ENCODE measurements around the gene PRDM11.

The PRDM11 gene

DNA sequence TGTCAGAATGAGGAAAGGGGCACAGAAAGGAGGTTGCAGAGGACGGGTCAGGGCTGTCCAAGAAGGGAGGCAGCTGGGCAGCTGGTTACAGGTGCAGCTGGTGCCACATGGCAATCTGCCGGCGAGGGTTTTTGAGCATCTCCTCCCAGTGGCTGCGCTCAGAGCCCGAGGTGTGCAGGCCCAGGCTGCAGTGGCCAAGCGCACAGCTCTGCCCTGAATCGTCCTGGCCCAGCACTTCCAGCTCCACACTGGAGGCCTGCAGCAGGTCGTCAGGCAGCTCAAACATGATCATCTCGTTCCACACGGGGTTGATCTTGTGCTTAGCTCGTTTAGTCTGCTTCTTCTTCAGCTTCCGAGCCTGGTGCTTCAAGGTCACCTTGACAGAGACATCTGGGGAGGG is 97.5 kb downstream of the PRDM11 start:
- H3K9ac ChIP-seq, result no peak overlapping the region
- TF ChIP-seq, protein P1, sequence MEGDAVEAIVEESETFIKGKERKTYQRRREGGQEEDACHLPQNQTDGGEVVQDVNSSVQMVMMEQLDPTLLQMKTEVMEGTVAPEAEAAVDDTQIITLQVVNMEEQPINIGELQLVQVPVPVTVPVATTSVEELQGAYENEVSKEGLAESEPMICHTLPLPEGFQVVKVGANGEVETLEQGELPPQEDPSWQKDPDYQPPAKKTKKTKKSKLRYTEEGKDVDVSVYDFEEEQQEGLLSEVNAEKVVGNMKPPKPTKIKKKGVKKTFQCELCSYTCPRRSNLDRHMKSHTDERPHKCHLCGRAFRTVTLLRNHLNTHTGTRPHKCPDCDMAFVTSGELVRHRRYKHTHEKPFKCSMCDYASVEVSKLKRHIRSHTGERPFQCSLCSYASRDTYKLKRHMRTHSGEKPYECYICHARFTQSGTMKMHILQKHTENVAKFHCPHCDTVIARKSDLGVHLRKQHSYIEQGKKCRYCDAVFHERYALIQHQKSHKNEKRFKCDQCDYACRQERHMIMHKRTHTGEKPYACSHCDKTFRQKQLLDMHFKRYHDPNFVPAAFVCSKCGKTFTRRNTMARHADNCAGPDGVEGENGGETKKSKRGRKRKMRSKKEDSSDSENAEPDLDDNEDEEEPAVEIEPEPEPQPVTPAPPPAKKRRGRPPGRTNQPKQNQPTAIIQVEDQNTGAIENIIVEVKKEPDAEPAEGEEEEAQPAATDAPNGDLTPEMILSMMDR (conservative IDR thresholded peaks at IDR 0.05; ENCODE audit: low read depth, low read length), result no peak
- no peak overlapping the region for H2AFZ ChIP-seq (ENCODE audit: low read depth)
- H3K79me2 ChIP-seq (ENCODE audit: insufficient read depth, low read depth), result no peaks in the 10 kb centered on the region
- H3K36me3 ChIP-seq (ENCODE audit: insufficient read depth), result no peaks in the 10 kb centered on the region
- no peaks in the 10 kb centered on the region for H4K20me1 ChIP-seq (ENCODE audit: insufficient read depth)
- no peak overlapping the region for H3K27ac ChIP-seq
- H3K27me3 ChIP-seq (ENCODE audit: insufficient read depth, low read depth), result no peaks in the 10 kb centered on the region
- H3K4me2 ChIP-seq, result no peak overlapping the region
- H3K4me1 ChIP-seq (ENCODE audit: low read depth, poor library complexity, severe bottlenecking), result no peaks in the 10 kb centered on the region
- no peak overlapping the region for H3K4me3 ChIP-seq (IDR thresholded peaks at IDR 0.05; ENCODE audit: insufficient read depth, low read depth, low read length)

DNA sequence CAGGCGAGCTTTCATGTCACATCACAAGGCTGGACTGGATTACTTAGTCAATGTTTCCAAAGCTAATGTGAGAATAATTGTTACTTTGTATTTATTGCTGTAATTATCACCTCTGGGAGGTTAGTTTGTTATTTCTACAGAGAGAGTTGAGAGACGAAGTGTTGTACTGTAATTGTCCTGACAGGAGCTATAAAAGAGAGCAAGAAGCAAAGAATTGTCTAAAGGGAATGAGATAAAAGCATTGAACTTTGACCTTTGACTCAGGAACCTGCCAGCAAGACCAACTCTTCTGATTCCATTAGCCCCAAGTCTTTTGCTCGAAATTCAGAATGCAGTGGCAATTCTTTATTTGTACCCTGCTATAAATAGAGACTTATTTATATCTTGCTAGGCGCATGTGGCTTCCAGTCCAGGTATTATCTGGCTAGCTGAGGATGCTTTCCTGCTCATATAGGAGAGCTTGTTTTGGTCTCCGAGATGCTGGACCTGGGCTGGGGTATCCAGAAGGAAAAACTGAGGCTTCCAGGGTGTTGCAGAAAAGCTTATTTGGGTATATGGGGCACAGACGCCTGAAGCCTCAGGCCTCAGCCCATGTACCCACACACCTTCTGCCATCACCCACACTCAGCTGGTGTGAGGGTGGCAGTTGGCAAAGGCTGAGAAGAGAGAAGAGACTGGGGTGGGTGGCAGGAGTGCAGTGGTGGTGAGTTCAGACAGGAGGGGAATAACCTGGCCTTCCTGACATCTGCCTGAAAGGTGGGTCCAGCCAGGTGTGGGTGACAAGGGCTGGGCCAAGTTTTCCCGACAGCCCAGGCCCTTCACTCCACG is 99.0 kb downstream of the PRDM11 start:
- no peak overlapping the region for H3K4me3 ChIP-seq (IDR thresholded peaks at IDR 0.05; ENCODE audit: insufficient read depth, low read depth, low read length)
- H3K27me3 ChIP-seq (ENCODE audit: insufficient read depth, low read depth), result no peaks in the 10 kb centered on the region
- H3K79me2 ChIP-seq (ENCODE audit: insufficient read depth, low read depth), result no peaks in the 10 kb centered on the region
- no peak overlapping the region for H3K27ac ChIP-seq
- TF ChIP-seq, protein P1 (conservative IDR thresholded peaks at IDR 0.05; ENCODE audit: low read depth, low read length), result no peak
- no peaks in the 10 kb centered on the region for H3K36me3 ChIP-seq (ENCODE audit: insufficient read depth)
- H3K9ac ChIP-seq, result no peak overlapping the region
- H2AFZ ChIP-seq (ENCODE audit: low read depth), result no peak overlapping the region
- H3K4me2 ChIP-seq, result no peak overlapping the region
- no peaks in the 10 kb centered on the region for H4K20me1 ChIP-seq (ENCODE audit: insufficient read depth)
- H3K4me1 ChIP-seq (ENCODE audit: low read depth, poor library complexity, severe bottlenecking), result no peaks in the 10 kb centered on the region

DNA sequence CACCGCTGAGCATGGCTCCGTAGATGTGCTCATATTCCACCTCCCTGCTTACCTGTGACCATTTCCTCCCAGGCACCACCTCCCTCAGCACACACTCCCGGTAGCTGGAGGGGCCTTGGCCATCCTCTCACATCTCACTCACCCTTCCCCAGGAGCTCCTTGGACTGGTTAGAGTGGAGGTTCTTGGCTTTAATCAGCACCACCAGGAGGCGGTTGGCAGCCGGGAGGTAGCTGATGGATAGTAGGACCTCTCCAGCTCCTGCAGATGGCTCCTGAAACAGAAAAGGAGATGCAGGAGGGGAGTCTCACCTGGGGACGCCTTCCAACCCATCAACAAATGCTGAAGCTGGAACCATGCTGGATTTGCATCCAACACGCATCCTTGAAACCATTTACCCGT is 99.8 kb downstream of the PRDM11 start:
- H3K4me3 ChIP-seq (IDR thresholded peaks at IDR 0.05; ENCODE audit: insufficient read depth, low read depth, low read length), result no peak overlapping the region
- no peak overlapping the region for H3K4me2 ChIP-seq
- H3K4me1 ChIP-seq (ENCODE audit: low read depth, poor library complexity, severe bottlenecking), result no peaks in the 10 kb centered on the region
- H3K9ac ChIP-seq, result no peak overlapping the region
- H3K27ac ChIP-seq, result no peak overlapping the region
- no peaks in the 10 kb centered on the region for H3K27me3 ChIP-seq (ENCODE audit: insufficient read depth, low read depth)
- H3K36me3 ChIP-seq (ENCODE audit: insufficient read depth), result no peaks in the 10 kb centered on the region
- H3K79me2 ChIP-seq (ENCODE audit: insufficient read depth, low read depth), result no peaks in the 10 kb centered on the region
- H4K20me1 ChIP-seq (ENCODE audit: insufficient read depth), result no peaks in the 10 kb centered on the region
- H2AFZ ChIP-seq (ENCODE audit: low read depth), result no peak overlapping the region
- TF ChIP-seq, protein P1 (conservative IDR thresholded peaks at IDR 0.05; ENCODE audit: low read depth, low read length), result no peak

DNA sequence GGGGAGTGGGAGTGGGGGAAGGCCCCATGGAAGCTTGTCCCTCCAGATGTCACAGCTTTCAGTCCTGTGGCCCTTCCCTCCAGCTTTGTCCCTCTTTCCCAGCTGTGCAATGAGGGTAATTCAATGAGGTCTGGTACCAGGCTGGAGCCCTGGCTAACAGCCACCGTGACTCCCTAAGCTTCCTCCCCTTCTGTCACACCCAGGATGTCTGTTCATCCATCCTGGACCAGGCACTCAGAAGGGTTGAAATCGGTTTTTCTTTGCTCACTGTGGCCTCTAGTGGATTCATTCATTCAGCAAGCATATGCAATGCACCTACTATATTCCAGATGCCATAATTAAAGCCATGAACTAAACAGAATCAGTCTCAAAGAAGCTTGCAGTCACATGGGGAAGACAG is 101.0 kb downstream of the PRDM11 start:
- no peak overlapping the region for H2AFZ ChIP-seq (ENCODE audit: low read depth)
- H3K36me3 ChIP-seq (ENCODE audit: insufficient read depth), result no peaks in the 10 kb centered on the region
- no peaks in the 10 kb centered on the region for H3K4me1 ChIP-seq (ENCODE audit: low read depth, poor library complexity, severe bottlenecking)
- no peak overlapping the region for H3K9ac ChIP-seq
- no peak overlapping the region for H3K4me2 ChIP-seq
- H3K79me2 ChIP-seq (ENCODE audit: insufficient read depth, low read depth), result no peaks in the 10 kb centered on the region
- TF ChIP-seq, protein P1 (conservative IDR thresholded peaks at IDR 0.05; ENCODE audit: low read depth, low read length), result no peak
- H3K27me3 ChIP-seq (ENCODE audit: insufficient read depth, low read depth), result no peaks in the 10 kb centered on the region
- no peaks in the 10 kb centered on the region for H4K20me1 ChIP-seq (ENCODE audit: insufficient read depth)
- H3K4me3 ChIP-seq (IDR thresholded peaks at IDR 0.05; ENCODE audit: insufficient read depth, low read depth, low read length), result no peak overlapping the region
- no peak overlapping the region for H3K27ac ChIP-seq

Data from KMS-11 (cell line).